Measurements from ENCODE around the gene HPS4. TPM values are rescaled to one million over a fixed set of nuclear protein-coding genes. Genes with fewer than 3 reads are reported as not detected.

Gene HPS4
- total RNA-seq, 1 experiment from 2014 or later = 48.1 TPM

GRCh38 chr22:26512149-26512793 lies 28.7 kb upstream of the HPS4 start, which contains the start of gene TFIP11 (continued):
- TF ChIP-seq STAT6 (CRISPR knock-in tag; conservative IDR thresholded peaks at IDR 0.05; ENCODE audit: low read depth) (no peak), ZNF121 (CRISPR knock-in tag; IDR thresholded peaks at IDR 0.05) (no peak)

- ChIA-PET POLR2A (interaction anchor here (0.6 kb wide), 1 partner anchor 549 kb away, joined by 6 read pairs; no protein-coding TSS in a partner anchor), CTCF (no interaction called here)
- Mint-ChIP-seq H3K4me3 (no peak overlapping the region), H3K9me3 (no peaks in the 10 kb centered on the region), H3K36me3 (peaks cover 60% of the 10 kb centered on the region), H3K27ac (no peak overlapping the region), H3K27me3 (ENCODE audit: low read depth) (no peaks in the 10 kb centered on the region), H3K4me1 (peaks cover 22% of the 10 kb centered on the region)
- ATAC-seq (no peak), DNase-seq (ENCODE audit: low spot score) (no peak)
- TF ChIP-seq SP1 (CRISPR knock-in tag; conservative IDR thresholded peaks at IDR 0.05) = no peak
- TF ChIP-seq SOX15 (CRISPR knock-in tag; IDR thresholded peaks at IDR 0.05) = no peak
- TF ChIP-seq MAX (CRISPR knock-in tag; IDR thresholded peaks at IDR 0.05) = no peak
- no peak for TF ChIP-seq E2F4 (CRISPR knock-in tag; IDR thresholded peaks at IDR 0.05; ENCODE audit: borderline replicate concordance, low read depth)
- no peak for TF ChIP-seq NFATC4 (CRISPR knock-in tag; IDR thresholded peaks at IDR 0.05)
- TF ChIP-seq RELA (CRISPR knock-in tag; IDR thresholded peaks at IDR 0.05; ENCODE audit: borderline replicate concordance) = no peak
- TF ChIP-seq PRRX2 (CRISPR knock-in tag; IDR thresholded peaks at IDR 0.05) = no peak
- no peak for TF ChIP-seq ATF1 (CRISPR knock-in tag; IDR thresholded peaks at IDR 0.05)
- TF ChIP-seq FOXJ3 (CRISPR knock-in tag; IDR thresholded peaks at IDR 0.05; ENCODE audit: borderline replicate concordance) = no peak
- no peak for TF ChIP-seq ZNF671 (CRISPR knock-in tag; IDR thresholded peaks at IDR 0.05)
- no peak for TF ChIP-seq CDX4 (CRISPR knock-in tag; IDR thresholded peaks at IDR 0.05; ENCODE audit: borderline replicate concordance)
- TF ChIP-seq FOXP1 (CRISPR knock-in tag; IDR thresholded peaks at IDR 0.05; ENCODE audit: borderline replicate concordance) = no peak
- no peak for TF ChIP-seq FOXK1 (CRISPR knock-in tag; IDR thresholded peaks at IDR 0.05)
Measured at GRCh38 chr22:26508148-26508547, 24.6 kb upstream of the HPS4 start.

GRCh38 chr22:26503758-26504157 lies 20.2 kb upstream of the HPS4 start:
- H3K4me1 Mint-ChIP-seq = peaks cover 9% of the 10 kb centered on the region
- no peak for DNase-seq (ENCODE audit: low spot score)
- no peaks in the 10 kb centered on the region for H3K9me3 Mint-ChIP-seq
- H3K36me3 Mint-ChIP-seq = peaks cover 74% of the 10 kb centered on the region
- no peak overlapping the region for H3K4me3 Mint-ChIP-seq
- ChIA-PET POLR2A (interaction anchor here (0.5 to 1.7 kb wide), 3 partner anchors 8 to 20 kb away, joined by 3 to 4 read pairs (median 3); partner anchors contain the start of genes HPS4, SRRD and TFIP11), CTCF (interaction anchor here (0.6 to 2.6 kb wide), 19 partner anchors 9 to 247 kb away, joined by 3 to 28 read pairs (median 5); partner anchors contain the start of genes CRYBB1, HPS4, MIAT and SRRD)
- H3K27ac Mint-ChIP-seq = peak overlapping the region; percentile 82
- TF ChIP-seq RELA (CRISPR knock-in tag; IDR thresholded peaks at IDR 0.05; ENCODE audit: borderline replicate concordance) (no peak), USF2 (CRISPR knock-in tag; IDR thresholded peaks at IDR 0.05) (no peak), SMAD4 (CRISPR knock-in tag; IDR thresholded peaks at IDR 0.05) (no peak), MAX (CRISPR knock-in tag; IDR thresholded peaks at IDR 0.05) (no peak), KAT7 (CRISPR knock-in tag; IDR thresholded peaks at IDR 0.05; ENCODE audit: borderline replicate concordance) (no peak), NFATC4 (CRISPR knock-in tag; IDR thresholded peaks at IDR 0.05) (no peak), CREM (CRISPR knock-in tag; IDR thresholded peaks at IDR 0.05) (no peak), ZNF512 (CRISPR knock-in tag; IDR thresholded peaks at IDR 0.05; ENCODE audit: borderline replicate concordance) (no peak), TEAD4 (CRISPR knock-in tag; IDR thresholded peaks at IDR 0.05) (no peak)
- no peak for ATAC-seq
- no peaks in the 10 kb centered on the region for H3K27me3 Mint-ChIP-seq (ENCODE audit: low read depth)

Data from WTC11 (cell line).